Right cardiac atrium (tissue), 5 donors: ENCODE results near the gene ESF1. TPM values are rescaled to one million over a fixed set of nuclear protein-coding genes. Genes with fewer than 3 reads are reported as not detected.

Experiments used
- ATAC-seq, 2 donors: fragments of 200-7000 bp; cut with Tn5 transposase; one replicate each; pipeline versions ENCODE4 v1.8.0 to v1.9.1; 2020; ENCODE audit warnings: moderate library complexity in 2 of 2, mild to moderate bottlenecking in 1 of 2
- DNase-seq, 3 donors: peaks; one replicate each; pipeline ENCODE4 v3.0.0-alpha.2; 2020
- H3K27ac ChIP-seq: one replicate; pipeline ENCODE4 v1.5.1; 2013; ENCODE audit warnings: mild to moderate bottlenecking, low read length, control low read depth, moderate library complexity
- H3K27me3 ChIP-seq: one replicate; pipeline ENCODE4 v1.6.1; 2013; ENCODE audit not compliant: control insufficient read depth, insufficient read depth
- H3K4me1 ChIP-seq: one replicate; pipeline ENCODE4 v1.6.1; 2013; ENCODE audit warnings: low read length; ENCODE audit not compliant: control insufficient read depth, insufficient read depth
- H3K4me3 ChIP-seq: one replicate; pipeline ENCODE4 v1.5.1; 2013; ENCODE audit warnings: low read length, control low read depth
- H3K9me3 ChIP-seq: one replicate; pipeline ENCODE4 v1.6.1; 2013; ENCODE audit warnings: low read length; ENCODE audit not compliant: control insufficient read depth
- WGBS: extraction: QIAGEN DNeasy Blood & Tissue Kit; methylation state at CpG from one replicate; pipeline ENCODE4 v1.1.7; 2013; 5-methylcytosine and 5-hydroxymethylcytosine counted together
- intact Hi-C, 4 donors: fragments of 100-400 bp; cut with DNase I; formaldehyde crosslinking; loops; one replicate each; pipeline versions ENCODE4 v1.11.0 to v1.14.0; 2022 to 2023
- long read RNA-seq, 4 donors: library from polyadenylated mRNA; unstranded; transcript quantifications; one replicate each; pipeline ENCODE4 v2.0.0, GENCODE V29; 2020 to 2021
- polyA plus RNA-seq: library from polyadenylated mRNA; stranded (reverse); fragments of 200-250 nt; gene quantifications from one replicate; pipeline ENCODE4 v1.2.3, GENCODE V29; 2013
- total RNA-seq, 4 donors: library from RNA; stranded (reverse); fragmentation: NEBNext Ultra II Directional; extraction: Animal tissue kit (Norgen Biotek cat#: 25700); gene quantifications; one replicate each; pipeline ENCODE4 v1.2.1, GENCODE V29; 2021
- donor health status: healthy with polysubstance abuse.
- donor health status: DM: no; HTN: yes; CAD: no.
- donor health status: DM: no; HTN: no; CAD: no.
- donor health status: DM: no; HTN: yes; CAD: no; lungs with severe emphysema.
- donor health status: DM: yes; HTN: yes; CAD: no.

The ESF1 gene
- total RNA-seq: 10 to 100 TPM; 10.8 to 16.6 (median 13.6) TPM
- 11.9 TPM for polyA plus RNA-seq
- long read RNA-seq, donor 1, partial matches to known transcripts: 23 of 29 reads
- long read RNA-seq, donor 1, other reads (novel, unspliced or antisense): 6 of 29 reads
- long read RNA-seq, donor 2, partial matches to known transcripts: 4 of 7 reads
- long read RNA-seq, donor 2, other reads (novel, unspliced or antisense): 3 of 7 reads
- long read RNA-seq, donor 3, partial matches to known transcripts: 9 of 12 reads
- long read RNA-seq, donor 3, other reads (novel, unspliced or antisense): 3 of 12 reads
- long read RNA-seq, donor 4, partial matches to known transcripts: 5 of 14 reads
- long read RNA-seq, donor 4, other reads (novel, unspliced or antisense): 9 of 14 reads

GRCh38 chr20:13784893-13785715 is at the start of gene ESF1, which contains the start of gene NDUFAF5:
Gene ESF1, minus strand, starts transcription at chr20:13784919. Its CDS starts 1,779 bp downstream, at chr20:13783140.
Gene NDUFAF5, plus strand, starts transcription at chr20:13785028. Its CDS starts 41 bp downstream, at chr20:13785069.
- intact Hi-C loops: no loop called here
- DNase-seq (peak; percentile 96 to 97 (median 97)), ATAC-seq (peak; percentile 99)
- Histone ChIP-seq H3K9me3 (no peaks in the 10 kb centered on the region), H3K27ac (peak within 1 kb of the TSS; percentile 88), H3K4me3 (peak within 1 kb of the TSS; percentile 89), H3K27me3 (no peaks in the 10 kb centered on the region), H3K4me1 (no peaks in the 10 kb centered on the region)
- under 1% methylated on average over 54 of the region's 54 CpGs for WGBS

- H3K27ac ChIP-seq: no peak overlapping the region
- intact Hi-C loops: no loop called here
Observed at GRCh38 chr20:13831476-13831875, 46.8 kb upstream of the ESF1 start.

GRCh38 chr20:13825465-13825864 is 40.7 kb upstream of the ESF1 start:
- no peak for DNase-seq
- WGBS: 86% methylated on average over 5 of the region's 5 CpGs
- Histone ChIP-seq H3K27me3 (no peaks in the 10 kb centered on the region), H3K9me3 (no peaks in the 10 kb centered on the region), H3K27ac (no peak overlapping the region), H3K4me1 (peaks cover 6% of the 10 kb centered on the region), H3K4me3 (no peak overlapping the region)
- intact Hi-C loops: no loop called here
- no peak for ATAC-seq

More at GRCh38 chr20:13831476-13831875, 46.8 kb upstream of the ESF1 start:
- H3K9me3 ChIP-seq: no peaks in the 10 kb centered on the region
- DNase-seq (no peak), ATAC-seq (no peak)
- peaks cover 1% of the 10 kb centered on the region for H3K4me1 ChIP-seq
- 90% methylated on average over 3 of the region's 3 CpGs for WGBS
- H3K4me3 ChIP-seq: no peak overlapping the region
- peaks cover under 1% of the 10 kb centered on the region for H3K27me3 ChIP-seq

- 95% methylated on average over 3 of the region's 3 CpGs for WGBS
- H3K27me3 ChIP-seq: no peaks in the 10 kb centered on the region
- ATAC-seq (no peak), DNase-seq (no peak)
- H3K4me3 ChIP-seq: no peak overlapping the region
- no peak overlapping the region for H3K27ac ChIP-seq
- H3K4me1 ChIP-seq: peaks cover 4% of the 10 kb centered on the region
- H3K9me3 ChIP-seq: no peaks in the 10 kb centered on the region
- intact Hi-C loops: loop anchor here in 3 of 4 donors (5.0 kb wide), 2 partner anchors 228 to 233 kb away; no protein-coding TSS in a partner anchor
Observed at GRCh38 chr20:13824459-13824858, 39.7 kb upstream of the ESF1 start.

GRCh38 chr20:13822459-13822858 is 37.7 kb upstream of the ESF1 start:
- Histone ChIP-seq H3K9me3 (no peaks in the 10 kb centered on the region), H3K4me3 (no peak overlapping the region), H3K27me3 (no peaks in the 10 kb centered on the region), H3K27ac (no peak overlapping the region), H3K4me1 (peaks cover 4% of the 10 kb centered on the region)
- no peak for ATAC-seq
- intact Hi-C loops: loop anchor here in 3 of 4 donors (5.0 kb wide), 2 partner anchors 230 to 235 kb away; no protein-coding TSS in a partner anchor
- WGBS: 57% methylated on average over 2 of the region's 2 CpGs
- DNase-seq: no peak

- H3K4me3 ChIP-seq: no peak overlapping the region
- no peaks in the 10 kb centered on the region for H3K9me3 ChIP-seq
- WGBS: 79% methylated on average over 7 of the region's 7 CpGs
- H3K27ac ChIP-seq: no peak overlapping the region
- no peaks in the 10 kb centered on the region for H3K27me3 ChIP-seq
- peak; percentile 44 to 51 for ATAC-seq
- peaks cover 4% of the 10 kb centered on the region for H3K4me1 ChIP-seq
- no peak for DNase-seq
- intact Hi-C loops: loop anchor here (2.0 to 5.0 kb wide), 3 partner anchors 230 to 235 kb away; no protein-coding TSS in a partner anchor
Observed at GRCh38 chr20:13821876-13822275, 37.2 kb upstream of the ESF1 start.

- peak; percentile 39 to 58 for ATAC-seq
- peak; percentile 18 to 43 (median 39) for DNase-seq
- Histone ChIP-seq H3K27me3 (no peaks in the 10 kb centered on the region), H3K9me3 (no peaks in the 10 kb centered on the region), H3K27ac (no peak overlapping the region), H3K4me3 (no peak overlapping the region), H3K4me1 (peaks cover 4% of the 10 kb centered on the region)
- WGBS: 39% methylated on average over 5 of the region's 5 CpGs
- intact Hi-C loops: loop anchor here (2.0 to 5.0 kb wide), 3 partner anchors 232 to 237 kb away; no protein-coding TSS in a partner anchor
Observed at GRCh38 chr20:13819885-13820645, 35.3 kb upstream of the ESF1 start.

GRCh38 chr20:13817342-13817741 is 32.6 kb upstream of the ESF1 start:
- Histone ChIP-seq H3K9me3 (no peaks in the 10 kb centered on the region), H3K27ac (no peak overlapping the region), H3K4me1 (no peaks in the 10 kb centered on the region), H3K4me3 (no peak overlapping the region), H3K27me3 (no peaks in the 10 kb centered on the region)
- intact Hi-C loops: no loop called here
- DNase-seq (no peak), ATAC-seq (no peak)

- Histone ChIP-seq H3K27ac (no peak overlapping the region), H3K4me1 (no peaks in the 10 kb centered on the region), H3K4me3 (no peak overlapping the region), H3K27me3 (no peaks in the 10 kb centered on the region), H3K9me3 (no peaks in the 10 kb centered on the region)
- DNase-seq (no peak), ATAC-seq (no peak)
- intact Hi-C loops: no loop called here
- WGBS: 82% methylated on average over 3 of the region's 3 CpGs
Observed at GRCh38 chr20:13816757-13817156, 32.0 kb upstream of the ESF1 start.

GRCh38 chr20:13814672-13815071 is 30.0 kb upstream of the ESF1 start:
- no peaks in the 10 kb centered on the region for H3K9me3 ChIP-seq
- H3K4me3 ChIP-seq: no peak overlapping the region
- ATAC-seq (no peak), DNase-seq (no peak)
- H3K27ac ChIP-seq: no peak overlapping the region
- intact Hi-C loops: no loop called here
- H3K27me3 ChIP-seq: no peaks in the 10 kb centered on the region
- whole genome bisulfite sequencing: 81% methylated on average over 4 of the region's 4 CpGs
- H3K4me1 ChIP-seq: no peaks in the 10 kb centered on the region
